Cardiac fibroblast (primary cell): ENCODE results near the gene PPP1R10.
"Not testable (repeated sequence)": the region's sequence is repeated elsewhere in the genome, so short reads cannot be mapped to it uniquely, and the experiment has no call there.

Experiments used
- DNase-seq, 2 donors: peaks; one replicate each; pipeline versions ENCODE4 v3.0.0 to v3.0.0-alpha.2; 2010; ENCODE audit warnings: low read depth in 2 of 2
- H3K4me3 ChIP-seq, 2 donors: replicated peaks in 1 of 2; 1 replicate in 1 of 2; 2 replicates in 1 of 2; pipeline ENCODE4 v1.5.1; 2011; ENCODE audit warnings: low read depth in 2 of 2, low read length in 2 of 2, mild to moderate bottlenecking in 2 of 2, moderate library complexity in 1 of 2
- TF ChIP-seq, protein P1 (sequence below): IDR thresholded peaks from one replicate; pipeline ENCODE4 v1.5.1; 2011; ENCODE audit warnings: low read depth, mild to moderate bottlenecking, low read length, inconsistent platforms

PPP1R10 gene

DNA sequence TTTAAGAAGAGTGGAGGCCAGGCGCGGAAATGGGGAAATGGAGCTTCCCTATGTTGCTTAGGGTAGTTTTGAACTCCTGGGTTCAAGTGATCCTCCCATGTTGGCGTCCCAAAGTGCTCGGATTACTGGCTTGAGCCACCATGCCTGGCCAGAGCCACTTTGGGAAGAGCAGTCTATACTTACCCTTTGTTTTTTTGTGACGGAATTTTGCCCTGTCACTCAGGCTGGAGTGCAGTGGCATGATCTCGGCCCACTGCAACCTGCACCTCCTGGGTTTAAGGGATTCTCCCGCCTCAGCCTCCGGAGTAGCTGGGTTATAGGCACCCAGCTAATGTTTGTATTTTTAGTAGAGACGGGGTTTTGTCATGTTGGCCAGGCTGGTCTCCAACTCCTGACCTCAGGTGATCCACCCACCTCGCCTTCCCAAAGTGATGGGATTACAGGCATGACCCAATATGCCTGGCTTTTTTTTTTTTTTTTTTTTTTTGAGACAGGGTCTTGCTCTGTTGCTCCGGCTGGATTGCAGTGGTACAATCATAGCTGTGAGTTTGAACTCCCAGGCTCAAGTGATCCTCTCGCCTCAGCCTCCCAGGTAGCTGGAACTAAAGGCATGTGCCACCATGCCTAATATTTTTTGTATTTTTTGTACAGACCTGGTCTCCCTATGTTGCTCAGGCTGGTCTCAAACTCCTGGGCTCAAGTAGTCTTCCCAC lies 18.0 kb downstream of the PPP1R10 start:
- DNase-seq, result no peak
- TF ChIP-seq, protein P1, sequence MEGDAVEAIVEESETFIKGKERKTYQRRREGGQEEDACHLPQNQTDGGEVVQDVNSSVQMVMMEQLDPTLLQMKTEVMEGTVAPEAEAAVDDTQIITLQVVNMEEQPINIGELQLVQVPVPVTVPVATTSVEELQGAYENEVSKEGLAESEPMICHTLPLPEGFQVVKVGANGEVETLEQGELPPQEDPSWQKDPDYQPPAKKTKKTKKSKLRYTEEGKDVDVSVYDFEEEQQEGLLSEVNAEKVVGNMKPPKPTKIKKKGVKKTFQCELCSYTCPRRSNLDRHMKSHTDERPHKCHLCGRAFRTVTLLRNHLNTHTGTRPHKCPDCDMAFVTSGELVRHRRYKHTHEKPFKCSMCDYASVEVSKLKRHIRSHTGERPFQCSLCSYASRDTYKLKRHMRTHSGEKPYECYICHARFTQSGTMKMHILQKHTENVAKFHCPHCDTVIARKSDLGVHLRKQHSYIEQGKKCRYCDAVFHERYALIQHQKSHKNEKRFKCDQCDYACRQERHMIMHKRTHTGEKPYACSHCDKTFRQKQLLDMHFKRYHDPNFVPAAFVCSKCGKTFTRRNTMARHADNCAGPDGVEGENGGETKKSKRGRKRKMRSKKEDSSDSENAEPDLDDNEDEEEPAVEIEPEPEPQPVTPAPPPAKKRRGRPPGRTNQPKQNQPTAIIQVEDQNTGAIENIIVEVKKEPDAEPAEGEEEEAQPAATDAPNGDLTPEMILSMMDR, result no peak
- H3K4me3 ChIP-seq, result no peak overlapping the region

DNA sequence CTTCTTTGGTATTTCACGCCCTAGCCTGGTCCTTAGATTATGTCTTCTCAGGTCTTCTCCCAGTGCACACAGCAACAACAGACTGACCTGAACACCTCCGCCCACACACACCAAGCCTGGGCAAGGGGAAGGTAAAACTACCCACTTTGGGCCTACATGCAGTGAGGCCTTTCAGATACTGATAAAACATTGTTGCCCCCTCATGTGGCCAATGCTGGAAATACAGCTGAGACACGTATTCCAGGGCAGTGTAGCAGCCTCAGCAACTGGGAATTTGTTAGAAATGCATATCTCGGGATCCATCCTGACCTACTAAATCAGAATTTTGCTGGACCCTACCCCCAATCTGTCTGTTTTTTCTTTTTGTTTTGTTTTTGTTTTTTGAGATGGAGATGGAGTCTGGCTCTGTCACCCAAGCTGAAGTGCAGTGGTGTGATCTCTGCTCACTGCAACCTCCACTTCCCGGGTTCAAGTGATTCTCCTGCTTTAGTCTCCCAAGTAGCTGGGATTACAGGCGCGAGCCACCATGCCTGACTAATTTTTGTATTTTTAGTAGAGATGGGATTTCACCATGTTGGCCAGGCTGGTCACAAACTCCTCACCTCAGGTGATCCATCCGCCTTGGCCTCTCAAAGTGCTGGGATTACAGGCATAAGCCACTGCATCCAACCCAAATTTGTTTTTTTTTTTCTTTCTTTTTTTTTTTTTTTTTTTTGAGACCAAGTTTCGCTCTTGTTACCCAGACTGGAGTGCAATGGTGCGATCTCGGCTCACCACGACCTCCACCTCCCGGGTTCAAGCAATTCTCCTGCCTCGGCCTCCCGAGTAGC lies 19.5 kb downstream of the PPP1R10 start:
- not testable (repeated sequence) for H3K4me3 ChIP-seq
- TF ChIP-seq, protein P1, result peak; percentile 68
- peak; percentile 82 to 86 for DNase-seq

DNA sequence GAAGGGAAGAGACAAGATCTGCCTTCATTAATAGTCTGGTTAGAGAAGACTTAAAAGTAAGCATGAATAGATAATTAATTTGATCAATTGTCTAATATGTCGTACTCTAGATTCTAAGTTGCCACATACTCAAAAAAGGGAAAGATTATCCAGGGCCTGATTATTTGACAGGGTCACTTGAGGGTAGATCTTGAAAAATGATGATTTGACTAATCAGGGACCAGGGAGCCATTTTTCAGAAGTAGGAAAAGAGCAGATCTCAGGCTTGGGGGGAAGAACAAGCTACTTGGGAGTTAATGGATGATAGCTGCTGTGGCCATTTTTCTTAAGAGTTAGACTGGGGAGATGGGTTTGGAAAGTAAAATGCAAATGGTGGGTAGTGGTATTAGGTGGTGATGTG lies 24.8 kb downstream of the PPP1R10 start:
- no peak for DNase-seq
- TF ChIP-seq, protein P1, result no peak

DNA sequence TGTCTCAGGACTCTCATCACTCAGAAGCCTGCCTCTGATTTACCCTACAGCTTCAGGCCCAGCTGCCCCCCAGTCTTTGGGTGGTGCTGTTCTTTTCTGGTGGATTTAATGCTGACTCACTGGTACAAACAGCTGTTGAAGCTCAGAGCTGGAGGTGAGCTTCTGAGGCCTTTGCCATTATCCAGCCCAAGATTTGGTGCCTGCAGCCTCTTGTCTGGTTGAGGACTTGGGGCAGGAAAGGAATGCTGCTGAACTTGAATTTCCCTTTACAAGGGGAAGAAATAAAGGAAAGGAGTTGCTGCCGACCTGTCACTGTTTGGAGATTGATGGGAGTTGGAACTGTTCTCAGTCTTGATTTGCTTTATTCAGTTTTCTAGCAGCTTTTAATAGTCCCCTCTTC lies 26.0 kb downstream of the PPP1R10 start:
- H3K4me3 ChIP-seq, result no peak overlapping the region
- DNase-seq, result peak; percentile 66 to 72
- TF ChIP-seq, protein P1, result no peak

More for the DNA sequence above, 24.8 kb downstream of the PPP1R10 start:
- H3K4me3 ChIP-seq, result no peak overlapping the region

DNA sequence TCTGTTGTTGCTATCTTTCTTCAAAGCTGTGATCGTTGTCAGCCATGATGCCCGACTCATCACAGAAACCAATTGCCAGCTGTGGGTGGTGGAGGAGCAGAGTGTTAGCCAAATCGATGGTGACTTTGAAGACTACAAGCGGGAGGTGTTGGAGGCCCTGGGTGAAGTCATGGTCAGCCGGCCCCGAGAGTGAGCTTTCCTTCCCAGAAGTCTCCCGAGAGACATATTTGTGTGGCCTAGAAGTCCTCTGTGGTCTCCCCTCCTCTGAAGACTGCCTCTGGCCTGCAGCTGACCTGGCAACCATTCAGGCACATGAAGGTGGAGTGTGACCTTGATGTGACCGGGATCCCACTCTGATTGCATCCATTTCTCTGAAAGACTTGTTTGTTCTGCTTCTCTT lies 26.5 kb downstream of the PPP1R10 start:
- TF ChIP-seq, protein P1, result no peak
- peak in 1 of 2 donors; percentile 29 for DNase-seq
- H3K4me3 ChIP-seq, result no peak overlapping the region

DNA sequence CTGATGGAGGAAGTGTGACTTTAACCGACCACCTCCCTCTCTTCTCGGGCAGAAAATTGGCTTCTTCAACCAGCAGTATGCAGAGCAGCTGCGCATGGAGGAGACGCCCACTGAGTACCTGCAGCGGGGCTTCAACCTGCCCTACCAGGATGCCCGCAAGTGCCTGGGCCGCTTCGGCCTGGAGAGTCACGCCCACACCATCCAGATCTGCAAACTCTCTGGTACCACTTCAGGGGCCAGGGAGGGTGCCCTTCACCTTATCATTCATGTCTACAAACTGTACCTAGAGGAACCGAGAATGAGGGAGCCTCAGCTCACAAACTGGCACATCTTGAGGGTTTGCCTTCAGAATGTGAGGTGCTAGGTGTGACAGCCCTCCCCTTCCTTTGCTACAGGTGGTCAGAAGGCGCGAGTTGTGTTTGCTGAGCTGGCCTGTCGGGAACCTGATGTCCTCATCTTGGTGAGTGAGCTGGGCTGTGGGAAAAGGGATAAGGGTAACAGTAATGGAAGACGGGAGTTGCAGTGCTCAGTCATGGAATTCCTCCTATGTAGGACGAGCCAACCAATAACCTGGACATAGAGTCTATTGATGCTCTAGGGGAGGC lies 27.2 kb downstream of the PPP1R10 start:
- H3K4me3 ChIP-seq, result no peak overlapping the region
- TF ChIP-seq, protein P1, result no peak

More for the DNA sequence above, 27.2 kb downstream of the PPP1R10 start:
- DNase-seq, result no peak
